Thoracic aorta (tissue), 2 donors: Measurements from ENCODE around the gene PFKP. TPM values are rescaled to one million over a fixed set of nuclear protein-coding genes. Genes with fewer than 3 reads are reported as not detected.

ENCODE experiments used
- ATAC-seq: fragments of 150-250 bp; one replicate; pipeline ENCODE4 v1.8.0; 2017; ENCODE audit warnings: low read depth; ENCODE audit not compliant: insufficient number of reproducible peaks, low FRiP score
- DNase-seq: peaks from one replicate; pipeline ENCODE4 v3.0.0-alpha.2; 2020; ENCODE audit warnings: low spot score
- H3K27ac ChIP-seq, 2 donors: fragments of 200-600 bp; sonication (generic); 1 replicate in 1 of 2; 2 replicates in 1 of 2; pipeline ENCODE4 v1.5.1; 2016; ENCODE audit warnings: mild to moderate bottlenecking in 2 of 2, moderate library complexity in 2 of 2
- H3K27me3 ChIP-seq: fragments of 200-600 bp; sonication (generic); replicated peaks from 2 replicates; pipeline ENCODE4 v1.6.0; 2016; ENCODE audit warnings: mild to moderate bottlenecking; ENCODE audit not compliant: insufficient read depth
- H3K36me3 ChIP-seq: fragments of 200-600 bp; sonication (generic); one replicate; pipeline ENCODE4 v1.5.1; 2016
- H3K4me1 ChIP-seq, 2 donors: fragments of 200-600 bp; sonication (generic); 1 replicate in 1 of 2; 2 replicates in 1 of 2; pipeline versions ENCODE4 v1.5.1 to v1.6.0; 2016; ENCODE audit warnings: low read depth in 2 of 2, mild to moderate bottlenecking in 1 of 2; ENCODE audit not compliant: control insufficient read depth in 1 of 2
- H3K4me3 ChIP-seq: fragments of 200-600 bp; sonication (generic); 2 replicates; pipeline ENCODE4 v1.5.1; 2016; ENCODE audit warnings: mild to moderate bottlenecking
- H3K9me3 ChIP-seq: fragments of 200-600 bp; sonication (generic); 2 replicates; pipeline ENCODE4 v1.5.1; 2016
- CTCF ChIP-seq: fragments of 200-600 bp; sonication (generic); IDR thresholded peaks from one replicate; pipeline ENCODE4 v1.5.1; 2019; ENCODE audit warnings: antibody characterized with exemption
- total RNA-seq, 2 donors: library from RNA; depleted of rRNA; stranded (reverse); fragments of >200 nt; gene quantifications; one replicate each; pipeline versions ENCODE4 v1.1.0 to v1.2.3, GENCODE V29; 2016

PFKP gene
- total RNA-seq, 2 donors from 2014 or later: 91.4 to 153 TPM

DNA sequence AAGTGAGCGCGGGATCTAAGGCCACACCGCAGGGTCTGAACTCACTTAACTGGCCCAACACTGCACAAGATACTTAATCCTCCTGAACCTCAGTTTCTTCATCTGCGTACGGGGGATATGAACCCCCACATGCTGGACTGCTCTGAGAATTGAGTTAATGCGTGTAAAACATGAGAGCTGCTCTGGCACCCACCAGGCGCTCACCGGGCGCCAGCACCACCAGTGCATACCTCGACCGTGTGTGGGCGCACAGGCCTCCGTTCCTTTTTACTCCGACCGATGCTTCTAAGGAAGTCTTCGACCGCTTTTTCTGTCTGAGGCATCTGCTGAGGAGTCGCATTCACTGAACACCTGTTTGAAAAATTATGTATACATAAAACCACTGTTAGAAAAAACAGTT, 78.0 kb downstream of the PFKP start:
- no peak for ATAC-seq
- no peaks in the 10 kb centered on the region for H3K9me3 ChIP-seq
- H3K36me3 ChIP-seq: peaks cover 83% of the 10 kb centered on the region
- no peak overlapping the region for H3K4me3 ChIP-seq
- H3K27me3 ChIP-seq: no peaks in the 10 kb centered on the region
- TF ChIP-seq CTCF: no peak
- H3K27ac ChIP-seq: no peak overlapping the region
- peaks cover 6 to 12% of the 10 kb centered on the region in 2 donors for H3K4me1 ChIP-seq
- no peak for DNase-seq

DNA sequence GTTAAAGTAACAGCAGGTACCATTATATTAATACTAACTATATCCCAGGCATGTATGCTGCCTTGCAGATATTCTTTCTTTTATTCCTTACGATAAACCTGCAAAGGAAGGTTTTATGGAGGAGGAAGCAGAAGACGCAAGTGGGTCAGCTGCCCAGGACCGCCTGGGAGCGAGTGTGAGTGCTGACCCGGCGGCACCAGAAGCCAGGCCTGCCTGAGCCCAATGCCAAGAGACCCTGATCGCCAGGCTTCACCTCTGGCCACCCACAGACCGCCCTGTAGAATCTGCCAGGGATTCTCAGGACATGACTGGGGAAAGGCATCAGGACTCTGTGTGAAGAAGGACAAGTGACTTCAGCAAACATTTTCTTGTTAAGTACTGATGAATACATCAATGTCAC, 78.9 kb downstream of the PFKP start:
- DNase-seq: no peak
- Histone ChIP-seq H3K4me1 (peaks cover 0 to 3% of the 10 kb centered on the region in 2 donors), H3K4me3 (no peak overlapping the region), H3K9me3 (no peaks in the 10 kb centered on the region), H3K27ac (no peak overlapping the region), H3K36me3 (peaks cover 90% of the 10 kb centered on the region), H3K27me3 (no peaks in the 10 kb centered on the region)
- ATAC-seq: no peak
- no peak for TF ChIP-seq CTCF

DNA sequence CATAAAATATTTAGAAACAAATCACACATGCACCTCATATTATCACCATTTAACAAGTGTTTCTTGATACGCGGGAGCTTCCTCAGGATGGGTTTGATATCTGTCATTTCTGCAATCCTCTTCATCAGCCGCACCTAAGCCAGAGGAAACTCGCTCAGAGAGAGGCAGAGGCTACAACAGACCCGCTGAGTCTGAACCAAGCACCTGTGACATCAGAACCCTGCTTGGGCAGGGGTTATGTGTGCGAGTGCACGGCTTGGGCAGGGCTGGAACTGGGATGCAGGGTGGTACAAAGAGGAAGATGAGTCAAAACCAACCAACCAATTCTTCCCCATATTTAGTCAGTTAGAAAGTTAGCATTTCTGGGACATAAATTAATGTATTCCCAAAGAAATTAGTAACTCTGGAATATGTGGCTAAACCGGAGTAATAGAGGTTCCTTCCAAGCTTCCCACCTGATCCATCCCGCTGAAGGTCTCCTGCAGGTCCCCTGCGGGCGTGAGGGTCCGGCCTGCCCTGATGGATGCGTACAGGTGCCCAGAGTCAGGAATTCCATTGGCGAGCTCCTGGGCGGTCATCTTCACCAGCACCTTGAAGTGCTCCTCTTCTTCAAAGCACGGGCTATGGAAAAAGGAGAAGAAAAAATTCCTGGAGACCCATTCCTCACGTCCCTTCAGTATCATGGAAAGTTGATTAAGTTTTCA, 79.9 kb downstream of the PFKP start:
- Histone ChIP-seq H3K36me3 (peaks cover 84% of the 10 kb centered on the region), H3K27me3 (no peaks in the 10 kb centered on the region)

GRCh38 chr10:3148041-3148440, 80.7 kb downstream of the PFKP start:
- no peak for ATAC-seq
- no peaks in the 10 kb centered on the region for H3K9me3 ChIP-seq
- no peaks in the 10 kb centered on the region for H3K4me1 ChIP-seq
- no peak overlapping the region for H3K27ac ChIP-seq
- no peaks in the 10 kb centered on the region for H3K27me3 ChIP-seq
- TF ChIP-seq CTCF: no peak
- DNase-seq: no peak
- H3K36me3 ChIP-seq: peaks cover 81% of the 10 kb centered on the region
- H3K4me3 ChIP-seq: no peak overlapping the region

More for the DNA sequence above, 79.9 kb downstream of the PFKP start:
- TF ChIP-seq CTCF: no peak
- Histone ChIP-seq H3K4me3 (no peak overlapping the region), H3K9me3 (no peaks in the 10 kb centered on the region), H3K4me1 (no peaks in the 10 kb centered on the region), H3K27ac (no peak overlapping the region)
- ATAC-seq (no peak), DNase-seq (no peak)

DNA sequence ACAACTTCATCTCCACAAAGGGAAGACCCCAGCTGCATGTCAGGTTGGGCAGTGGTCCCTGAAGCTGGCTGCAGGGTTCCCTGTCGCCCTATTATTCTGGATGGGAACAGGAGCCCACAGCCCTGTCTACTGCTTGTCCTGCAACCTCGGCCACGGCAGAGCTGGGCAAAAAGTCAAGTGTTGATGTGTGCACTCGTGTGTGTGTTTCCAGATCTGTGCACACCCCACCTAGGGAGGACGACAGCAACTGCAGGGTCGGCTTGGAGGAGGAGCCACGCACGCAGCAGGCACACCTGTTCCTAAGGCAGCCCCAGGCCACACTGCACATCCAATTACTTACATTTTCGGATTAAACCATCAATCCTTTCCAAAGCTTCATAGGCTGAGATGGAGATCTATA, 81.6 kb downstream of the PFKP start:
- Histone ChIP-seq H3K4me3 (no peak overlapping the region), H3K36me3 (peaks cover 72% of the 10 kb centered on the region), H3K27ac (no peak overlapping the region), H3K9me3 (no peaks in the 10 kb centered on the region), H3K4me1 (no peaks in the 10 kb centered on the region), H3K27me3 (no peaks in the 10 kb centered on the region)
- no peak for DNase-seq
- no peak for TF ChIP-seq CTCF
- no peak for ATAC-seq
